Renal cortex interstitium (tissue), 11 donors: Measurements from ENCODE around the gene CAVIN3. TPM values are rescaled to one million over a fixed set of nuclear protein-coding genes. Genes with fewer than 3 reads are reported as not detected.

ENCODE experiments used
- DNase-seq, 11 donors: peaks; one replicate each; pipeline ENCODE4 v3.0.0-alpha.2; 2013; ENCODE audit warnings: low read depth in 9 of 11, low spot score in 4 of 11; ENCODE audit errors: extremely low read depth in 1 of 11
- polyA plus RNA-seq, 3 donors: library from polyadenylated mRNA; unstranded; fragments of 120-200 nt; gene quantifications; one replicate each; pipeline ENCODE4 v1.2.1, GENCODE V29; 2013; ENCODE audit not compliant: insufficient read length in 3 of 3

The CAVIN3 gene
- polyA plus RNA-seq, 3 donors, result 10.3 to 19.8 (median 17.1) TPM

DNA sequence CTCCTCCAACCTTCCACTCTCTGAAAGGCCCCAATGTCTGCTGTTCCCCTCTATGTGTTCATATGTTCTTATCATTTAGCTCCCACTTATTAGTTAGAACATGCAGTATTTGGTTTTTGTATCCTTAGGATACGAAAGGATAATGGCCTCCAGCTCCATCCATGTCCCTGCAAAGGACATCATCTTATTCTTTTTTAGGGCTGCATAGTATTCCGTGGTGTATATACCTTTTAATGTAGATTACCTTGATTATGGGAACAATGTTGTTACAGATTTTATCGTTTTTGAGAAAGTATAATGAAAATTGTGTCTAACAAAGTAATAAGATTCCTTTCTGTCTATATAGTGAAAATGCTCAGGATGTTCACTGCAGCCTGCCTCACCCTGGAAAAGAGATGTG is 16.0 kb upstream of the CAVIN3 start:
- no peak for DNase-seq

DNA sequence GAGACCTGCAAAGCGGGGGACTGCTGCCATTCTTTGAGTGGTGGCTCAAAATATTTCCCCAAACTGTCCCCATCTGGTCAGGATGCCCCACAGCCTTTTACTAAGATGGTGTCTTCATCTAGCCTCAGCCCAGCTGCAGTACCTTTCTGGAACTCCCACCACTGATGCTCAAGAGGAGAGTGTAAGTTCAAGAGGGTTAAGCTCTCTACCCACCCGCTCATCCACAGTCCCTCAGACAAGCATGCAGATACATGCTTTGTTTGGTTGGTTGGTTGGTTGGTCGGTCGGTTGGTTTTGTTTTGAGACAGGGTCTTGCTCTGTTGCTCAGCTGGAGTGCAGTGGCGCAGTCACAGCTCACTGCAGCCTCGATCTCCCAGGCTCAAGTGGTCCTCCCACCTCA is 14.5 kb upstream of the CAVIN3 start:
- no peak for DNase-seq

GRCh38 chr11:6333095-6333494 is 12.8 kb upstream of the CAVIN3 start:
- DNase-seq, result no peak

DNA sequence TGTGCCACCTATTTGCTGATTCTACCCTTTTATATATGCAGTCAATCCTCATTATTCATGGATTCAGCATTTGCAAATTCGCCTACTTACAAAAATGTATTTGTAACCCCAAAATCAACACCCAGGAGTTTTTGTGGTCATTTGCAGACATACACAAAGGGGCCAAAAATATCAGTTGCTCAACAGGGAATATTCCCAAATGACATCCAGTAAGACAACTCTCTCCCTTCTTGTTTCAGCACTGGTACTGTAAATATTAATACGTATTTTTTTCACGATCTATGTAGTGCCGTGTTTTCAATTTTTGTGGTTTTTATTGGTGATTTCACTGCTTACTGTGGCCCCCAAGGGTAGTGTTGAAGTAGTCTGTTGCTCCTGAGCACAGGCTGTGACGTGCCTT is 11.8 kb upstream of the CAVIN3 start:
- DNase-seq, result no peak

DNA sequence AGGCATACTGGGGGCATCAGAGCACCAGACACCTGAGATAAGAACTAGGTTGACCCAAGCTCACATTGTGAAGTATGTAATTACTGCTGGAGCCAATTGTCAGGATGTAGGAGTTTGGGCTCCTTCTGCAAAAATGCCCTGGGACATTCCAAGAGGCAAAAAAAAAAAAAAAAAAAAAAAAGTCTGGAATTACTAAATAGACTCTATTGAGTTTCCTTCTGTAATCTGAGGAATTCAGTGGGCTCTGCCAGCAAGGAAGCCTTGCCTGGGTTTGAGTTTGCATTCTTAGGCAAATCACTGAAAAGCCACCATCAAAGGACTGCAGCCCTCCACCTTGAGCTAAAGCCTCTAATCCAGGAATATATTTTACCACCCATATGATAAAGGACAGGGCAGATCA is 8.0 kb upstream of the CAVIN3 start:
- no peak for DNase-seq

DNA sequence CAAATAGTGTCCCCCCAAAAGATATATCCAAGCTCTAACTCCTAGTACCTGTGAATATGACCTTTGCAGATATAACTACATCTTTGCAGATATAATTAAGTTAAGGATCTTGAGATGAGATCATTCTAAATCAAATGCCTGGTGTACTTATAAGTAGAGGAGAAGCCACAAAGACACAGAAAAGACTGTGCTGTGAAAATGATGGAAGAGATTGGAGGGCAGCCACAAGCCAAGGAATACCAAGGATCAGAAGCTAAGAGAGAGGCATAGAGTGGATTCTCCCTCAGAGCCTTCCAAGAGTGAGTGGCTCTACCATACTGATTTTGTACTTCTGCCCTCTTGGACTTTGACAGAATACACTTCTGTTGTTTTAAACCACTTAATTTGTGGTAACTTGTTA is 7.5 kb upstream of the CAVIN3 start:
- DNase-seq, result no peak

- DNase-seq, result peak in 1 of 11 donors; percentile 0
Measured at GRCh38 chr11:6326985-6327384, 6.7 kb upstream of the CAVIN3 start.

- DNase-seq, result no peak
Measured at GRCh38 chr11:6326303-6326702, 6.0 kb upstream of the CAVIN3 start.

DNA sequence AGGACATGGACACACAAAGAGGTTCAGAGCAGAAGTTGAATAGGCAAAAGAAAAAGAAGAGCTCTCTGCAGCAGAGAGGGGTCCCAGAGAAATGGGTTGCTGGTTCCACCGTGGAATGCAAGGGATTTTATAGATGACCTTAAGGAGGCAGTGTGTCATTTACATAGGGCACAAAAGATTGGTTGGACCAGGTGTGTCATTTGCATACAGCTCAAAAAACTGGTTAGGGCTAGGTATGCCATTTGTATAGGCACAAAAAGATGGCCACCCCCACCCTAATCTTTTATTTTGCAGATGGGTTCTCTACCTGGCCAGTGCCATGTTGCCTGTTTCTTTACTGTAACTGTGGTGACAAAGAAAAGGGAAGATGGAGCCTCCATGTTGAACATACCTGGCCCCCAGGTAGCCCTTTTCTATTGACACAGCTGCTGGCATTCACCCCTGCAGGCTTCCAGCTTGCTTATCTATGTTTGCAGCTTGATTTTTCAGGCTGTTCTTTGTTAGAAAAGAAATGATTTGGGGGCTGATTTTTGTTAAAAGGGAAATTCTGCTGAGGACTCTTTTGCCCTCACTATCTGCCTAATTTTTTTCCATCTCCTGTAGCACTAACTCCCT is 3.1 kb upstream of the CAVIN3 start:
- no peak for DNase-seq

GRCh38 chr11:6321961-6322362 is 1.7 kb upstream of the CAVIN3 start:
- DNase-seq, result no peak

DNA sequence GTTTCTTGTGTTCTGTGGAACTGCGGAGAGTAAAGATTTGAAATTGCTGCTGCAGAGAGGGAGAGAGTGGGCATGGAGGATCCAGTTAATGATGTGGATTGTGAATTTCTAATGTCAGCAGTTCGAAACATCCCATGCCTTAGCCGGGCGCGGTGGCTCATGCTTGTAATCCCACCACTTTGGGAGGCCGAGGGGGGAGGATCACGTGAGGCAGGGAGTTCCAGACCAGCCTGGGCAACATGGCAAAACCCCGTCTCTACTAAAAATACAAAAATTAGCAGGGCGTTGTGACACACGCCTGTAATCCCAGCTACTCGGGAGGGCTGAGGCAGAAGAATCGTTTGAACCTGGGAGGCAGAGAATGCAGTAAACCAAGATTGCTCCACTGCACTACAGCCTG is 1.1 kb upstream of the CAVIN3 start:
- no peak for DNase-seq

GRCh38 chr11:6319704-6320410 is 444 bp downstream of the CAVIN3 start:
- peak in 10 of 11 donors; percentile 43 to 79 (median 62) for DNase-seq

- DNase-seq, result peak in 10 of 11 donors; percentile 4 to 47 (median 23)
Measured at GRCh38 chr11:6319001-6319703, 1.1 kb downstream of the CAVIN3 start.

GRCh38 chr11:6318204-6318603 is 2.1 kb downstream of the CAVIN3 start:
- DNase-seq, result no peak

GRCh38 chr11:6315811-6316425 is 4.4 kb downstream of the CAVIN3 start:
- peak in 10 of 11 donors; percentile 4 to 49 (median 34) for DNase-seq

DNA sequence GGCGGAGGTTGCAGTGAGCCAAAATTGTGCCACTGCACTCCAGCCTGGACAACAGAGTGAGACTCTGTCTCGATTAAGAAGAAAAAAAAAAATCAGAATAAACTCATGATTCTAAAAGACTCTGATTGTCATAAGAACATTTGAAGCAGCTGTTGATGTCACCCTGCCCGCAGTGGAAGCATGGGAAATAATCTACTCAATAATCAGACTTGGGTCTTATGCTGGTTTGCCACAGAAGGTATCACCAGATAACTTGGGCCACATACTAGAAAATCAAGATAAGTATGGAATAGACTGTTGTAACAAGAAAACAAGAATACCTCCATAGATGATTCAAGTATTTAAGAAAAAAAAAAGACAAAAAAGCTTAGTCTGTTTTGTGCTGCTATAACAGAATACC is 8.2 kb downstream of the CAVIN3 start:
- no peak for DNase-seq

GRCh38 chr11:6307876-6308275 is 12.4 kb downstream of the CAVIN3 start:
- DNase-seq, result no peak

DNA sequence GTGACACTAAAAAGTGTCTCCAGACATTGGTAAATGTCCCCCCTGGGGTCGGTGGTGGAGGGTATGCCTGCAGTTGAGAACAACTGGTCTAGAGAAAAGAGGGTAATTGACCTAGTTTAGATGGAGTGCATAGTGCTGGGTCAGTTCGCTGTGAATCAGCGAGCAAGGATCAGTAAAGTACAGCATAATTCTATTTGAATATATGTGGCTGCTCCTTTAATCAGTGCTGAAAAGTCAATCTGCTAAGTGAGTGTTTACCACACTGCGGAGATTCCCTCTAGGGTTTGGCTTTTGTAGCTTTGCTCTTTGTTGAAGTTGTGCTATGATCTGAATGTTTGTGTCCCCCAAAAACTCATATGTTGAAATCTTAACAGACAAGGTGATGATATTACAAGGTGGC is 15.0 kb downstream of the CAVIN3 start:
- DNase-seq, result no peak

- DNase-seq, result no peak
Measured at GRCh38 chr11:6303661-6304060, 16.6 kb downstream of the CAVIN3 start.

- DNase-seq, result no peak
Measured at GRCh38 chr11:6301096-6301495, 19.2 kb downstream of the CAVIN3 start.
